HepG2 (cell line): ENCODE results near the gene PEMT. TPM values are rescaled to one million over a fixed set of nuclear protein-coding genes. Genes with fewer than 3 reads are reported as not detected.

Experiments used
- EZH2 ChIP-seq: conservative IDR thresholded peaks from 2 replicates; pipeline ENCODE4 v1.6.1; 2012; ENCODE audit warnings: mild to moderate bottlenecking, low read depth, low read length, moderate library complexity
- HCFC1 ChIP-seq: fragments of 150-350 bp; IDR thresholded peaks from 2 replicates; pipeline ENCODE4 v1.6.1; 2014; ENCODE audit warnings: low read depth, low read length
- HOXA3 ChIP-seq: sonication (generic); formaldehyde crosslinking; IDR thresholded peaks from 2 replicates; pipeline ENCODE4 v1.5.0; 2020; ENCODE audit warnings: missing genetic modification reagents
- IKZF4 ChIP-seq: sonication (generic); formaldehyde crosslinking; IDR thresholded peaks from 2 replicates; pipeline ENCODE4 v1.5.1; 2020; ENCODE audit warnings: borderline replicate concordance, mild to moderate bottlenecking, low read depth, missing genetic modification reagents; ENCODE audit errors: not compliant biosample characterization
- NR2F2 ChIP-seq: IDR thresholded peaks from 2 replicates; pipeline ENCODE4 v1.6.1; 2012; ENCODE audit warnings: low read depth, inconsistent platforms, borderline replicate concordance
- PITX1 ChIP-seq: sonication (generic); formaldehyde crosslinking; IDR thresholded peaks from 2 replicates; pipeline ENCODE4 v1.5.1; 2020; ENCODE audit warnings: mild to moderate bottlenecking, missing genetic modification reagents
- SIN3A ChIP-seq: IDR thresholded peaks from 2 replicates; pipeline ENCODE4 v1.6.1; 2011; ENCODE audit warnings: low read depth, mild to moderate bottlenecking, control low read depth, low read length, borderline replicate concordance
- SYNCRIP ChIP-seq: fragments of 200-400 bp; formaldehyde crosslinking; IDR thresholded peaks from 2 replicates; pipeline ENCODE4 v1.6.1; 2018; ENCODE audit warnings: mild to moderate bottlenecking, low read depth, low read length; ENCODE audit not compliant: insufficient read depth
- U2AF1 ChIP-seq: fragments of 200-400 bp; formaldehyde crosslinking; optimal IDR thresholded peaks from 2 replicates; pipeline ENCODE3; 2017; ENCODE audit warnings: mild to moderate bottlenecking, low read depth, low read length
- WIZ ChIP-seq: sonication (generic); formaldehyde crosslinking; IDR thresholded peaks from 2 replicates; pipeline ENCODE4 v1.5.1; 2020; ENCODE audit warnings: mild to moderate bottlenecking, missing genetic modification reagents
- ZBTB20 ChIP-seq: sonication (generic); formaldehyde crosslinking; IDR thresholded peaks from 2 replicates; pipeline ENCODE4 v1.8.1; 2023; ENCODE audit warnings: missing genetic modification reagents, low read depth, mild to moderate bottlenecking, borderline replicate concordance
- ZNF350 ChIP-seq: sonication (generic); formaldehyde crosslinking; IDR thresholded peaks from 2 replicates; pipeline ENCODE4 v1.4.0; 2020; ENCODE audit warnings: mild to moderate bottlenecking, low read depth, missing genetic modification reagents, borderline replicate concordance
- ZNF670 ChIP-seq: sonication (generic); formaldehyde crosslinking; IDR thresholded peaks from 2 replicates; pipeline ENCODE4 v1.8.0; 2022; ENCODE audit warnings: mild to moderate bottlenecking, missing genetic modification reagents, borderline replicate concordance
- polyA plus RNA-seq, 8 experiments: library from polyadenylated mRNA; depleted of rRNA in 3 of 8; stranded (reverse) in 7 of 8; unstranded in 1 of 8; fragments of >200 nt; fragmentation: Illumina TruSeq in 4 of 8; extraction: Trizol in 4 of 8; gene quantifications; 2 replicates each; pipeline versions ENCODE4 v1.2.1 to v1.2.3, GENCODE V29; 2011 to 2016; ENCODE audit warnings: low read depth in 4 of 8, missing spikeins in 1 of 8, mixed read lengths in 1 of 8; ENCODE audit not compliant: insufficient read depth in 1 of 8
- total RNA-seq, 5 experiments: library from RNA; depleted of rRNA; stranded (reverse); fragments of >200 nt; fragmentation: Illumina TruSeq; extraction: Trizol; gene quantifications; 2 replicates each; pipeline ENCODE4 v1.2.3, GENCODE V29; 2016; ENCODE audit warnings: low read depth in 1 of 5
- TF ChIP-seq, protein P1 (sequence below): sonication (generic); formaldehyde crosslinking; IDR thresholded peaks from 2 replicates; pipeline ENCODE4 v1.4.0; 2020; ENCODE audit warnings: missing genetic modification reagents
- TF ChIP-seq, protein P2 (sequence below): sonication (generic); formaldehyde crosslinking; conservative IDR thresholded peaks from 2 replicates; pipeline ENCODE4 v1.5.0; 2020; ENCODE audit warnings: missing genetic modification reagents
- TF ChIP-seq, protein P3 (sequence below), 2 experiments: sonication (generic) in 1 of 2; formaldehyde crosslinking in 1 of 2; IDR thresholded peaks; 2 replicates each; pipeline versions ENCODE4 v1.4.0 to v1.6.1; 2016 to 2020; ENCODE audit warnings: borderline replicate concordance in 1 of 2, low read depth in 1 of 2, mild to moderate bottlenecking in 1 of 2, missing genetic modification reagents in 1 of 2

Gene PEMT
- total and polyA plus RNA-seq, 2 of the 13 experiments (the other 11 are each of a cell fraction or from before 2014, with no cell fraction given) = 31.7 to 43.6 TPM

DNA sequence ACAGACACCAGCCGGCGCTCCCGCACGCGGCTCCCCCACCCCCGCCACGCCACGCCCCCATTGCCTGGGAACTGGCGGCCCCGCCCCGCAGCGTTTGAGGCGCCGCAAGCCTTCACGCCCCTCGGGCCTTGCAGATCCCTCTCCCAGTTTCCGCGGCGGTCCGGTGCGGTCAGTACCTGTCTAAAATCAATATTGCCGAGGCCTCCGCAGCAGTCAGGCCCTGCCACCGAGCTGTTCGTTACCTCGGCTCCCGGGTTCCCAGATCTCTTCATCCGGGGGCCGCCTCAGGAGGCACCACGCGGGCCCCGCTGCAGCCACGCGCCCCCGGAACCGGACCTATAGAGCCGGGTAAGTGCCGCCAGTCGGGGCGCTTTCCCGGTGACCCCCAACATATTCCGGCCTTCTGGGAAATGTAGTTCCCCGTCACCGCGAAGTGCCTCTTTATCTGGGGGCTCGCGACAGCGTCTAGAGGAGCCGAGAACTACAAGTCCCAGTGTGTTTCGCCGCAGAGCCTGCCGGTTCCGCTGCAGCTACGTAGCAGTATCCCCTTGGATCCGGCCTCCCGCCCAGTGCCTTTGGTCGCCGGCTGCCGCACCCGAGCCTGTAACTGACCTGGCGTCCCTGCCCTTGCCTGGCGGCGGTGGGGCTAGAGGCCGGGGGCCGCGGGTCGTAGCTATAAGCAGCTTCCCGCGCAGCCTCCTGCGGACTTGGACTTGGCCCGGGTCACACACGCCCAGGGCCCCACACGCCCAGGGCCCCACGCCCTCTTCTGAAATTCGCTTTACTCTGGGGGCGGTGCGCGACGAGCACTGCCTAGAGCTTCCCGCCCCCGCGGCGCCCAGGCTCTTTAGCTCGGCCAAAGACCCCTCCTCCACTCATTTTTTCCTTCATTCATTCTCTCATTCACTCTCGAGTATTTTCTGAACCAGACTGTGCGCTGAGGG lies at the start of gene PEMT (continued):
- TF ChIP-seq WIZ (CRISPR knock-in tag) (0 out of 2 replicates have a peak, but pooled peaks have one; percentile 22), ZNF670 (CRISPR knock-in tag) (peak; percentile 42; the same call in 1 of the 2 replicates), U2AF1 (peak; percentile 44), SIN3A (peak; percentile 76; the same call in 1 of the 2 replicates), HOXA3 (peak; percentile 83), ZBTB20 (no peak), HCFC1 (peak; percentile 97), IKZF4 (CRISPR knock-in tag) (no peak), EZH2 (no peak), ZNF350 (CRISPR knock-in tag) (peak; percentile 86; the same call in 1 of the 2 replicates), NR2F2 (peak; percentile 8; the same call in 1 of the 2 replicates), SYNCRIP (no peak), PITX1 (CRISPR knock-in tag) (peak; percentile 79; the same call in 1 of the 2 replicates)
- TF ChIP-seq, protein P1, sequence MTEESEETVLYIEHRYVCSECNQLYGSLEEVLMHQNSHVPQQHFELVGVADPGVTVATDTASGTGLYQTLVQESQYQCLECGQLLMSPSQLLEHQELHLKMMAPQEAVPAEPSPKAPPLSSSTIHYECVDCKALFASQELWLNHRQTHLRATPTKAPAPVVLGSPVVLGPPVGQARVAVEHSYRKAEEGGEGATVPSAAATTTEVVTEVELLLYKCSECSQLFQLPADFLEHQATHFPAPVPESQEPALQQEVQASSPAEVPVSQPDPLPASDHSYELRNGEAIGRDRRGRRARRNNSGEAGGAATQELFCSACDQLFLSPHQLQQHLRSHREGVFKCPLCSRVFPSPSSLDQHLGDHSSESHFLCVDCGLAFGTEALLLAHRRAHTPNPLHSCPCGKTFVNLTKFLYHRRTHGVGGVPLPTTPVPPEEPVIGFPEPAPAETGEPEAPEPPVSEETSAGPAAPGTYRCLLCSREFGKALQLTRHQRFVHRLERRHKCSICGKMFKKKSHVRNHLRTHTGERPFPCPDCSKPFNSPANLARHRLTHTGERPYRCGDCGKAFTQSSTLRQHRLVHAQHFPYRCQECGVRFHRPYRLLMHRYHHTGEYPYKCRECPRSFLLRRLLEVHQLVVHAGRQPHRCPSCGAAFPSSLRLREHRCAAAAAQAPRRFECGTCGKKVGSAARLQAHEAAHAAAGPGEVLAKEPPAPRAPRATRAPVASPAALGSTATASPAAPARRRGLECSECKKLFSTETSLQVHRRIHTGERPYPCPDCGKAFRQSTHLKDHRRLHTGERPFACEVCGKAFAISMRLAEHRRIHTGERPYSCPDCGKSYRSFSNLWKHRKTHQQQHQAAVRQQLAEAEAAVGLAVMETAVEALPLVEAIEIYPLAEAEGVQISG (CRISPR knock-in tag) = peak; percentile 90
- TF ChIP-seq, protein P2, sequence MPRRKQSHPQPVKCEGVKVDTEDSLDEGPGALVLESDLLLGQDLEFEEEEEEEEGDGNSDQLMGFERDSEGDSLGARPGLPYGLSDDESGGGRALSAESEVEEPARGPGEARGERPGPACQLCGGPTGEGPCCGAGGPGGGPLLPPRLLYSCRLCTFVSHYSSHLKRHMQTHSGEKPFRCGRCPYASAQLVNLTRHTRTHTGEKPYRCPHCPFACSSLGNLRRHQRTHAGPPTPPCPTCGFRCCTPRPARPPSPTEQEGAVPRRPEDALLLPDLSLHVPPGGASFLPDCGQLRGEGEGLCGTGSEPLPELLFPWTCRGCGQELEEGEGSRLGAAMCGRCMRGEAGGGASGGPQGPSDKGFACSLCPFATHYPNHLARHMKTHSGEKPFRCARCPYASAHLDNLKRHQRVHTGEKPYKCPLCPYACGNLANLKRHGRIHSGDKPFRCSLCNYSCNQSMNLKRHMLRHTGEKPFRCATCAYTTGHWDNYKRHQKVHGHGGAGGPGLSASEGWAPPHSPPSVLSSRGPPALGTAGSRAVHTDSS (CRISPR knock-in tag) = no peak
- TF ChIP-seq, protein P3, sequence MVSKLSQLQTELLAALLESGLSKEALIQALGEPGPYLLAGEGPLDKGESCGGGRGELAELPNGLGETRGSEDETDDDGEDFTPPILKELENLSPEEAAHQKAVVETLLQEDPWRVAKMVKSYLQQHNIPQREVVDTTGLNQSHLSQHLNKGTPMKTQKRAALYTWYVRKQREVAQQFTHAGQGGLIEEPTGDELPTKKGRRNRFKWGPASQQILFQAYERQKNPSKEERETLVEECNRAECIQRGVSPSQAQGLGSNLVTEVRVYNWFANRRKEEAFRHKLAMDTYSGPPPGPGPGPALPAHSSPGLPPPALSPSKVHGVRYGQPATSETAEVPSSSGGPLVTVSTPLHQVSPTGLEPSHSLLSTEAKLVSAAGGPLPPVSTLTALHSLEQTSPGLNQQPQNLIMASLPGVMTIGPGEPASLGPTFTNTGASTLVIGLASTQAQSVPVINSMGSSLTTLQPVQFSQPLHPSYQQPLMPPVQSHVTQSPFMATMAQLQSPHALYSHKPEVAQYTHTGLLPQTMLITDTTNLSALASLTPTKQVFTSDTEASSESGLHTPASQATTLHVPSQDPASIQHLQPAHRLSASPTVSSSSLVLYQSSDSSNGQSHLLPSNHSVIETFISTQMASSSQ (IDR thresholded peaks at IDR 0.05; ENCODE audit: low read depth) = no peak
- TF ChIP-seq, protein P3 (CRISPR knock-in tag; IDR thresholded peaks at IDR 0.05; ENCODE audit: borderline replicate concordance) = no peak
